ENCODE results near the gene BAIAP3. TPM values are rescaled to one million over a fixed set of nuclear protein-coding genes. Genes with fewer than 3 reads are reported as not detected.
A peak's percentile ranks its signal among the peaks of the same experiment; 100 is the strongest.

BAIAP3 gene
- total and polyA plus RNA-seq, 10 donors, result 2.7 to 15.7 (median 6.3) TPM

- Histone ChIP-seq H3K4me3 (no peak overlapping the region), H3K27me3 (replicated peaks in 1 of 7) (no peaks in the 10 kb centered on the region), H3K36me3 (peaks cover 3 to 74% (median 62%) of the 10 kb centered on the region in 6 donors), H3K27ac (no peak overlapping the region), H3K9me3 (no peaks in the 10 kb centered on the region), H3K4me1 (peaks cover 24 to 59% (median 46%) of the 10 kb centered on the region in 6 donors)
- TF ChIP-seq POLR2AphosphoS5 (IDR thresholded peaks at IDR 0.05) (peak in 1 of 3 donors; percentile 41), CTCF (IDR thresholded peaks at IDR 0.05 in 8 of 11, conservative IDR thresholded peaks at IDR 0.05 in 3 of 11) (no peak), POLR2A (IDR thresholded peaks at IDR 0.05) (no peak)
- intact Hi-C loops (cut with DNase I; ENCODE audit: low total_unique reads), result no loop called here
- DNase-seq, result no peak
- 88 to 91% (median 90%) methylated on average over 25 to 38 of the region's 38 CpGs for WGBS, 5 donors
Measured at GRCh38 chr16:1313721-1314369, 19.6 kb upstream of the BAIAP3 start.

DNA sequence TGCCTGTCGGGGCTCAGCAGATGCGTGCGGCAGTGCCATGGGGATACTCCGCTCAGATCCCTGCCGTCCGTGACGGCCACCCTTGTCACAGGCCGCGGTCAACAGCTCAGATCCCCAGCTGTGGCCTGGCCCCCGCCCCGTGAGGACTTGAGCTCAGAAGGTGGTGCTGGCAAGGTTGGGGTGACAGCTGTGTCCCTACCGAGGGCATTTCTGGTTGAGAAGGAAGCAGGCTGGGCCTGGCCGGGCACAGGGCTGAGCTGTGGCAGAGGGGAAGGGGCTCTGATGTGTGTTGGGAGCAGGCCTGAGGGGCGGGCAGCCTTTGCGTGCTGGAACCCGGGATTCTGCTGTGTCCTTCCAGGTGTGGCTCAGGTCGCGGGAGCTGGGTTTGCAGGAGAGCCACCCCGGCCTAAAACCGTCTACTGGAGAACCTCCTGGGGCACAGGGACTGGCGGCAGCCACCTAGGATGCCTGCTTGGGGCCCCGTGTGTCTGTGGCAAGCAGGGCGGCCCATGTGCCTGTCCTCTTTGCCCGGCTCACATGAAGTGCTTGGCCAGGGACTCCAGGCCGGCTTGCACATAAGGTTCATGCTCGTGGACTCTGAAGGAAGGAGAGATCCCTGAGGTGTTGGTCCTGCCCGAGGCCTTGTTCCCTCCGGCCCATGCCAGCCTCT lies 18.9 kb upstream of the BAIAP3 start:
- DNase-seq, result no peak
- intact Hi-C loops (cut with DNase I; ENCODE audit: low total_unique reads), result no loop called here

GRCh38 chr16:1315081-1316032 lies 18.1 kb upstream of the BAIAP3 start:
- Histone ChIP-seq H3K4me1 (peaks cover 24 to 70% (median 46%) of the 10 kb centered on the region in 6 donors), H3K27me3 (replicated peaks in 1 of 7) (no peaks in the 10 kb centered on the region), H3K36me3 (peaks cover 3 to 89% (median 78%) of the 10 kb centered on the region in 6 donors), H3K27ac (no peak overlapping the region), H3K9me3 (no peaks in the 10 kb centered on the region), H3K4me3 (no peak overlapping the region)
- 86 to 91% (median 87%) methylated on average over 23 to 46 of the region's 46 CpGs for WGBS, 5 donors
- no peak for DNase-seq
- no peak for TF ChIP-seq CTCF (IDR thresholded peaks at IDR 0.05 in 8 of 11, conservative IDR thresholded peaks at IDR 0.05 in 3 of 11)
- TF ChIP-seq POLR2AphosphoS5 (IDR thresholded peaks at IDR 0.05), result no peak
- intact Hi-C loops (cut with DNase I; ENCODE audit: low total_unique reads), result no loop called here

More for the DNA sequence above, 18.9 kb upstream of the BAIAP3 start:
- Histone ChIP-seq H3K27ac (no peak overlapping the region), H3K9me3 (no peaks in the 10 kb centered on the region), H3K36me3 (peaks cover 3 to 81% (median 69%) of the 10 kb centered on the region in 6 donors), H3K4me3 (no peak overlapping the region), H3K27me3 (replicated peaks in 1 of 7) (no peaks in the 10 kb centered on the region), H3K4me1 (peaks cover 24 to 66% (median 45%) of the 10 kb centered on the region in 6 donors)
- peak in 1 of 3 donors; percentile 22 for TF ChIP-seq POLR2AphosphoS5 (IDR thresholded peaks at IDR 0.05)
- no peak for TF ChIP-seq CTCF (IDR thresholded peaks at IDR 0.05 in 8 of 11, conservative IDR thresholded peaks at IDR 0.05 in 3 of 11)
- WGBS, 5 donors, result 86 to 92% (median 89%) methylated on average over 14 to 28 of the region's 28 CpGs
